Left colon (tissue), 2 donors: ENCODE data around the gene ZWILCH. TPM values are rescaled to one million over a fixed set of nuclear protein-coding genes. Genes with fewer than 3 reads are reported as not detected.
"Not testable (repeated sequence)": the region's sequence is repeated elsewhere in the genome, so short reads cannot be mapped to it uniquely, and the experiment has no call there.

Source experiments
- ATAC-seq: fragments of 200-7000 bp; cut with Tn5 transposase; one replicate; pipeline ENCODE4 v1.9.1; 2020; ENCODE audit warnings: mild to moderate bottlenecking, moderate library complexity
- DNase-seq, 2 donors: peaks; one replicate each; pipeline ENCODE4 v3.0.0-alpha.2; 2020
- intact Hi-C, 2 donors: fragments of 100-400 bp; cut with DNase I in 1 of 2; cut with micrococcal nuclease in 1 of 2; formaldehyde crosslinking; loops; one replicate each; pipeline versions ENCODE4 v1.11.2 to v1.14.0; 2022; cut with DNase I, micrococcal nuclease
- total RNA-seq, 2 donors: library from RNA; stranded (reverse); fragmentation: NEBNext Ultra II Directional; extraction: Animal tissue kit (Norgen Biotek cat#: 25700); gene quantifications; one replicate each; pipeline ENCODE4 v1.2.1, GENCODE V29; 2021
- donor health status: DM: no; HTN: no; CAD: no.
- donor health status: DM: yes; HTN: yes; CAD: no.

ZWILCH gene
- total RNA-seq, 2 donors from 2014 or later, result 5.7 to 9.1 TPM

GRCh38 chr15:66483131-66483566, 22.0 kb upstream of the ZWILCH start:
- no peak for ATAC-seq
- DNase-seq, result no peak
- intact Hi-C loops, result no loop called here

- ATAC-seq (no peak), DNase-seq (no peak)
- intact Hi-C loops, result no loop called here
Measured at GRCh38 chr15:66484539-66485112, 20.5 kb upstream of the ZWILCH start.

- intact Hi-C loops, result no loop called here
- ATAC-seq (no peak), DNase-seq (no peak)
Measured at GRCh38 chr15:66486887-66487286, 18.2 kb upstream of the ZWILCH start.

- DNase-seq (no peak), ATAC-seq (no peak)
- intact Hi-C loops, result no loop called here
Measured at GRCh38 chr15:66488525-66488924, 16.6 kb upstream of the ZWILCH start.

- intact Hi-C loops, result no loop called here
- ATAC-seq, result no peak
- no peak for DNase-seq
Measured at GRCh38 chr15:66489179-66489791, 15.8 kb upstream of the ZWILCH start.

GRCh38 chr15:66491846-66492245, 13.3 kb upstream of the ZWILCH start:
- ATAC-seq (no peak), DNase-seq (no peak)
- intact Hi-C loops, result no loop called here

- DNase-seq, result no peak
- no peak for ATAC-seq
- intact Hi-C loops, result no loop called here
Measured at GRCh38 chr15:66494262-66494661, 10.9 kb upstream of the ZWILCH start.

GRCh38 chr15:66496951-66497501, 8.1 kb upstream of the ZWILCH start:
- DNase-seq, result peak; percentile 18 to 31
- peak; percentile 49 for ATAC-seq

GRCh38 chr15:66497502-66498455, 7.3 kb upstream of the ZWILCH start, which contains the start of gene SNAPC5:
Gene SNAPC5, minus strand, starts transcription at chr15:66497762. Its CDS starts 31 bp downstream, at chr15:66497731.
- intact Hi-C loops, result loop anchor here in 1 of 2 donors (5.0 kb wide), 1 partner anchor 110 kb away; the partner anchor contains the start of gene MAP2K1
- peak; percentile 96 for ATAC-seq
- DNase-seq, result peak; percentile 95 to 99

More at GRCh38 chr15:66496951-66497501, 8.1 kb upstream of the ZWILCH start:
- intact Hi-C loops, result loop anchor here in 1 of 2 donors (5.0 kb wide), 1 partner anchor 110 kb away; the partner anchor contains the start of gene MAP2K1

GRCh38 chr15:66498501-66499386, 6.4 kb upstream of the ZWILCH start:
- intact Hi-C loops, result loop anchor here in 1 of 2 donors (5.0 kb wide), 1 partner anchor 111 kb away; the partner anchor contains the start of gene MAP2K1
- ATAC-seq, result no peak
- no peak for DNase-seq

GRCh38 chr15:66500346-66500745, 4.8 kb upstream of the ZWILCH start:
- DNase-seq, ATAC-seq, intact Hi-C loops: not testable (repeated sequence)

GRCh38 chr15:66502491-66502890, 2.6 kb upstream of the ZWILCH start:
- ATAC-seq, result no peak
- DNase-seq, result no peak
- intact Hi-C loops, result no loop called here

GRCh38 chr15:66503041-66503648, 2.0 kb upstream of the ZWILCH start:
- DNase-seq, intact Hi-C loops, ATAC-seq: not testable (repeated sequence)

- intact Hi-C loops, result no loop called here
- no peak for ATAC-seq
- DNase-seq, result no peak
Measured at GRCh38 chr15:66503780-66504562, 1.2 kb upstream of the ZWILCH start.

- ATAC-seq, result no peak
- no peak for DNase-seq
- intact Hi-C loops, result no loop called here
Measured at GRCh38 chr15:66505430-66505811, 295 bp downstream of the ZWILCH start.

GRCh38 chr15:66505818-66506217, 692 bp downstream of the ZWILCH start:
- no peak for DNase-seq
- intact Hi-C loops, result no loop called here
- no peak for ATAC-seq
